GM12801 (cell line): ENCODE data around the gene F2.

Experiments
- CTCF ChIP-seq: IDR thresholded peaks from one replicate; pipeline ENCODE4 v1.5.1; 2011; ENCODE audit warnings: control low read depth; ENCODE audit not compliant: insufficient read length; ENCODE audit errors: extremely low read depth

The F2 gene

DNA sequence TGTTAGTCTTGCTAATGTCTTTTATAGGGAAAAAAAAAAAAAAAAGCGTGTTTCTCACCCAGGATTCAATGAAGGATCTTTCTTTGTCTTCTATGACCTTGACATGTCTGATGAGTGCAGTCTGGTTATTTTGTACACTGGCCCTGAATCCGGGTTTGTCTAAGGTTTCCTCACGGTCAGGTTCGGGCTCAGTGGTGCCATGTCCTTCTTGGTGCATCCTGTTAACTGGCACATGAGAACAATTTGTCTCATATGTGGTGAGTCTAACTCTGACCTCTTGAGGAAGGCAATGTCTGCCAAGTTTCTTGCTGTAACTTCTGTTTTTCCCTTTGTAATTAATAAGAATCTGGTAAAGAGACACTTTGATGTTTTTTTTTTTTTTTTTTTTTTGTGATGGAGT, 12.5 kb downstream of the F2 start:
- no peak for TF ChIP-seq CTCF

DNA sequence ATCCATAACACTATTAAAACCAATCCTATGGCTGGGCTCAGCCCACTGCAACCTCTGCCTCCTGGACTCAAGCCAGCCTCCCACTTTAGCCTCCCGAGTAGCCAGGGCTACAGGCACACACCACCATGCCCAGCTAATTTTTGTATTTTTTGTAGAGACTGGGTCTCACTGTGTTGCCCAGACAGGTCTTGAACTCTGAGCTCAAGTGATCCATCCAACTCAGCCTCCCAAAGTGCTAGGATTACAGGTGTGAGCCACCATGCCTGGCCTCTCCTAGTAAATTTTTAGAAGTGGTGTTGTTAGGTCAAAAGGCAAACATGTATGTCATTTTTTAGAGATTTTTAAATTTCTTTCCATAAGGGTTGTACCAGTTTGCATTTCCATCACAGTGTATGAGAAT, 14.2 kb downstream of the F2 start:
- no peak for TF ChIP-seq CTCF

DNA sequence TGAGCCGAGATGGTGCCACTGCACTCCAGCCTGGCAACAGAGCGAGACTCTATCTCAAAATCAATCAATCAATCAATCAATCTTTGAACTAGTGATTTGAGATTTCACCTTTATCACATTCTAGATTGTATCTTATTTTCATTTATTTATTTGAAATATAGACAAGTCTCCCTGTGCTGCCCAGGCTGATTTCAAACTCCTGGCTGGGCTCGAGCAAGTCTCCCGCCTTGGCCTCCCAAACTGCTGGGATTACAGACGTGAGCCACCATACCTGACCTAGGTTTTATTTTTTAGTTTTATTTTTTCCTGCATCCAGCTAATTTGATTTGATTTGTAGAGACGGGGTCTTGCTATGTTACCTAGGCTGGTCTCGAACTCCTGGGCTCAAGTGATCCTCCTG, 17.1 kb downstream of the F2 start:
- no peak for TF ChIP-seq CTCF

DNA sequence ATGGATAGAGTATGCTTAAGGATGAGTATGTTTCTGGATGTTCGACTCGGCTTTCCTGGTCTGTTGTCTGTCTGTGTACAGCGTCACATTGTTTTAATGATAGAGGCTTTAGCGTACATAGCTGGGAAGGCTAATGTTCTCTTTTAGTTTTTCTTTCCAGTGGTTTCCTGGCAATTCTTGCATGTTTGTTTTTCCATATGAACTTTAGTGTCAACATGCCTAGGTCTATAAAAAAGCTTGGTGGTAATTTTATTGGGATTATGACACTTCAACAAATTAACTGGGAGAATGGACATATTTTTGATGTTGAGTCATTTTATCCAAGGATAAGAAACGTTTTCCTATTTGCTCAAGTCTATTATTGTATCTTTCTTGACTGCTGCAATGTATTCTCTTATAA, 17.6 kb downstream of the F2 start:
- no peak for TF ChIP-seq CTCF

DNA sequence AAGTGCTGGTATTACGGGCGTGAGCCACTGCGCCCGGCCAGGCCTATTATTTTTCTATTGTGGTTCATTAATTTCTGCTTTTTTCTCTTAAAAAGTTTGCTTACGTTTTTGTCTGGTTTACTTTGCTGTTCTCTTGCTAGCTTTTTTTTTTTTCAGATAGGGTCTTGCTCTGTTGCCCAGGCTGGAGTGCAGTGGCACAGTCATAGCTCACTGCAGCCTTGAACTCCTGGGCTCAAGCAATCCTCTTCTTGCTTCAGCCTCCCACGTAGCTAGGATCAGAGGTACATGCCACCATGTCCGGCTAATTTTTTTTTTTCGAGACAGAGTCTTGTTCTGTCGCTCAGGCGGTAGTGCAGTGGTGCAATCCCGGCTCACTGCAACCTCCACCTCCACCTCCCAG, 18.7 kb downstream of the F2 start:
- TF ChIP-seq CTCF, result no peak

- TF ChIP-seq CTCF, result no peak
These were observed 19.9 kb downstream of the F2 start for GRCh38 chr11:46738887-46739286.

DNA sequence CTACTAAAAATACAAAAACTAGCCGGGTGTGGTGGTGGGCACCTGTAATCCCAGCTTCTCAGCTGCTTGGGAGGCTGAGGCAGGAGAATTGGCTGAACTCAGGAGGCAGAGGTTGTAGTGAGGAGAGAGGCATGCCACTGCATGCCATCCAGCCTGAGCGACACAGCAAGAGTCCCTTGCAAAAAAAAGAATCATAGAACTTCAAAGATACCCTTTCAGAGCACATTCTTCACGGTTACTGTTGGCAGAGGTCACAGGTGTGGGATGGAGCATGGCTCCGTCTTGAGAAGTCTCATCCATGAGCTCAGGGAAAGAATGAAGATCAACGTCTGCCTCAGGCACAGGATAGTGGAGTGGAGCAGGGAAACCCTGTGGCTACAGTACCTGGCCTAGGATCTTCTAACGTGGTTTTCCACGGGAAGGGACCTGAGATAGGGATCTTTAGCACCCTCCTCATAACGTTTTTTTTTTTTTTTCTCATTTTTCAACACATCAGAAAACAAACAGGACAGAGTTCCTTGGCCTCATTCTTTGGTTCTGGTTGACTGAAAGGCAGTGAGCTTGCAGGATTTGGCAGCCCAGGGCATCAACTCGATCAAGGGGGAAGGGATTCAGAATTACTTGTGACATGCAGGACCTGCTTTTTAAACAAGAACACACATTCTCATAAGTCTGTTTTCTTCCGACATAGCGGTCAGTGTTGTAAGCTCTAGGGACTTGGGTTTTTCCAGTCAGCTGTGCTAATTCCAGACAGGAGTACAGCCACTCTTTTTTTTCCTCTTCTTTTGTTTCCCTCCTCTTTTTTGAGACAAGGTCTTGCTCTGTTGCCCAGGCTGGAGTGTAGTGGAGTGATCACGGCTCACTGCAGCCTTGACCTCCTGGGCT, 22.8 kb downstream of the F2 start:
- no peak for TF ChIP-seq CTCF
